Gastroesophageal sphincter (tissue), 4 donors: ENCODE results near the gene MYBPH. TPM values are rescaled to one million over a fixed set of nuclear protein-coding genes. Genes with fewer than 3 reads are reported as not detected.

Experiments used
- ATAC-seq: fragments of 150-250 bp; one replicate; pipeline ENCODE4 v1.9.1; 2016; ENCODE audit warnings: mild to moderate bottlenecking, moderate library complexity
- H3K27ac ChIP-seq, 4 donors: fragments of 200-600 bp; sonication (generic) in 3 of 4; 1 replicate in 3 of 4; 2 replicates in 1 of 4; pipeline ENCODE4 v1.5.1; 2016 to 2019
- H3K27me3 ChIP-seq: fragments of 200-600 bp; sonication (generic); one replicate; pipeline ENCODE4 v1.5.1; 2019
- H3K36me3 ChIP-seq, 2 donors: fragments of 200-600 bp; sonication (generic); one replicate each; pipeline ENCODE4 v1.5.1; 2019; ENCODE audit warnings: control low read depth in 1 of 2
- H3K4me1 ChIP-seq, 3 donors: fragments of 200-600 bp; sonication (generic); 1 replicate in 2 of 3; 2 replicates in 1 of 3; pipeline ENCODE4 v1.5.1; 2016 to 2019; ENCODE audit warnings: control low read depth in 2 of 3
- H3K4me3 ChIP-seq, 2 donors: fragments of 200-600 bp; sonication (generic); one replicate each; pipeline ENCODE4 v1.5.1; 2019; ENCODE audit warnings: mild to moderate bottlenecking in 1 of 2, moderate library complexity in 1 of 2
- H3K9me3 ChIP-seq, 3 donors: fragments of 200-600 bp; sonication (generic); one replicate each; pipeline ENCODE4 v1.5.1; 2017 to 2019; ENCODE audit warnings: control low read depth in 2 of 3
- EP300 ChIP-seq: sonication (generic); formaldehyde crosslinking; IDR thresholded peaks from one replicate; pipeline ENCODE4 v1.6.1; 2017; ENCODE audit warnings: antibody characterized with exemption, mild to moderate bottlenecking
- POLR2A ChIP-seq, 2 donors: fragments of 450-650 bp; IDR thresholded peaks; one replicate each; pipeline ENCODE4 v1.6.1; 2017; ENCODE audit warnings: antibody characterized with exemption in 2 of 2, mild to moderate bottlenecking in 2 of 2, moderate library complexity in 1 of 2
- POLR2AphosphoS5 ChIP-seq: sonication (generic); formaldehyde crosslinking; IDR thresholded peaks from one replicate; pipeline ENCODE4 v1.6.1; 2017; ENCODE audit warnings: antibody characterized with exemption
- WGBS, 2 donors: methylation state at CpG; one replicate each; pipeline ENCODE4 v1.1.5; 2018; ENCODE audit warnings: low coverage in 1 of 2; 5-methylcytosine and 5-hydroxymethylcytosine counted together
- total RNA-seq, 4 donors: library from RNA; depleted of rRNA; stranded (reverse); fragments of >200 nt; gene quantifications; one replicate each; pipeline ENCODE4 v1.1.0, GENCODE V29; 2016
- TF ChIP-seq, protein P1 (sequence below), 4 experiments: fragments of 200-600 bp in 2 of 4; fragments of 450-650 bp in 2 of 4; sonication (generic) in 1 of 4; IDR thresholded peaks; one replicate each; pipeline ENCODE4 v1.5.1; 2017 to 2019; ENCODE audit warnings: antibody characterized with exemption in 4 of 4, mild to moderate bottlenecking in 2 of 4, moderate library complexity in 2 of 4

Gene MYBPH
- total RNA-seq, 4 donors from 2014 or later = not detected

DNA sequence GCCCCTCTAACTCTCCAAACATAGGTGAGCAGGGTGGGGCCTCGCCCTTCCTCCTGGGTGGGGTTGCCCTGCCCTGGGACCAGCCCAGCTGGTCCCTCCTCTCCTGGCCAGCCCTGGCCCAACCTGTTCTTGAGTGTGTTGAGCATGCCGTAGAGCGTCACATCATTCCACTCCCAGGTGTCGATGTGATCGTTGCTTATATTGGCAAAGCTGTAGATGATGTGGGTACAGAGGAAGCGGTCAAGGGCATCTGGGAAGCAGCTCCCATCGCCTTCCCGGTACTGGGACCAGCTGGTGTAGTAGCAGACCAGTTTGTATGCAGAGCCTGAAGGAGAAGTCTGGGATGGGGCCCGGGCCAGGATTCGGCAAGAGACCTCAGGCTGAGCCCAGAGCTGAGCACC lies 9.4 kb upstream of the MYBPH start:
- ATAC-seq = no peak
- H3K4me1 ChIP-seq = peaks cover 0 to 15% (median 0%) of the 10 kb centered on the region in 3 donors
- H3K9me3 ChIP-seq = no peaks in the 10 kb centered on the region
- H3K27me3 ChIP-seq = no peaks in the 10 kb centered on the region
- no peak for TF ChIP-seq POLR2A (IDR thresholded peaks at IDR 0.05)
- no peak for TF ChIP-seq EP300
- TF ChIP-seq, protein P1, sequence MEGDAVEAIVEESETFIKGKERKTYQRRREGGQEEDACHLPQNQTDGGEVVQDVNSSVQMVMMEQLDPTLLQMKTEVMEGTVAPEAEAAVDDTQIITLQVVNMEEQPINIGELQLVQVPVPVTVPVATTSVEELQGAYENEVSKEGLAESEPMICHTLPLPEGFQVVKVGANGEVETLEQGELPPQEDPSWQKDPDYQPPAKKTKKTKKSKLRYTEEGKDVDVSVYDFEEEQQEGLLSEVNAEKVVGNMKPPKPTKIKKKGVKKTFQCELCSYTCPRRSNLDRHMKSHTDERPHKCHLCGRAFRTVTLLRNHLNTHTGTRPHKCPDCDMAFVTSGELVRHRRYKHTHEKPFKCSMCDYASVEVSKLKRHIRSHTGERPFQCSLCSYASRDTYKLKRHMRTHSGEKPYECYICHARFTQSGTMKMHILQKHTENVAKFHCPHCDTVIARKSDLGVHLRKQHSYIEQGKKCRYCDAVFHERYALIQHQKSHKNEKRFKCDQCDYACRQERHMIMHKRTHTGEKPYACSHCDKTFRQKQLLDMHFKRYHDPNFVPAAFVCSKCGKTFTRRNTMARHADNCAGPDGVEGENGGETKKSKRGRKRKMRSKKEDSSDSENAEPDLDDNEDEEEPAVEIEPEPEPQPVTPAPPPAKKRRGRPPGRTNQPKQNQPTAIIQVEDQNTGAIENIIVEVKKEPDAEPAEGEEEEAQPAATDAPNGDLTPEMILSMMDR (IDR thresholded peaks at IDR 0.05) = no peak
- TF ChIP-seq POLR2AphosphoS5 = no peak
- no peak overlapping the region for H3K4me3 ChIP-seq
- no peak overlapping the region for H3K27ac ChIP-seq
- H3K36me3 ChIP-seq = no peaks in the 10 kb centered on the region
- 90 to 100% methylated on average over 2 to 9 of the region's 10 CpGs for WGBS, 2 donors

DNA sequence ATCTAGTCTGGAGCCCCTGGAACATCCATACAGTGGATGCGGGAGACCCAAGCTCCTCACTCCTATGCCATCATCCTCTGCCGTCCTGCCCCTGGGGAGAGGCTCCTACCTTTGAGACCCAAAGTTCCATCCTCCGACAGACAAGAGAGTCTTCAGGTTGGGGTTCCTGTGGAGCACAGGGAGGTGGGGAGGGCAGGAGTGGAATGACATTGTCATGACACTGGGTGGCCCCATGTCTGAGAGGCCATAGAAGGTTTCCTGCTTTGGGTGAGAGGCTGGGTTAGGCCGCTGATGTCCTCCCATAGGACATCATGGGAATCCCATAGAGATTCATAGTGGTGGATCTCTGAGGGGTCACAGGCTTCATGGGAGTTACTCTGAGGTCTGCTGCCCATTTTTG lies 8.8 kb upstream of the MYBPH start:
- Histone ChIP-seq H3K9me3 (no peaks in the 10 kb centered on the region), H3K27me3 (no peaks in the 10 kb centered on the region), H3K27ac (no peak overlapping the region), H3K36me3 (no peaks in the 10 kb centered on the region), H3K4me1 (peaks cover 0 to 15% (median 0%) of the 10 kb centered on the region in 3 donors), H3K4me3 (no peak overlapping the region)
- TF ChIP-seq EP300 (no peak), POLR2AphosphoS5 (no peak), POLR2A (IDR thresholded peaks at IDR 0.05) (no peak)
- TF ChIP-seq, protein P1 (IDR thresholded peaks at IDR 0.05) = no peak
- ATAC-seq = no peak
- whole genome bisulfite sequencing, 2 donors = no CpG with 5 or more reads among the region's 4 CpGs

DNA sequence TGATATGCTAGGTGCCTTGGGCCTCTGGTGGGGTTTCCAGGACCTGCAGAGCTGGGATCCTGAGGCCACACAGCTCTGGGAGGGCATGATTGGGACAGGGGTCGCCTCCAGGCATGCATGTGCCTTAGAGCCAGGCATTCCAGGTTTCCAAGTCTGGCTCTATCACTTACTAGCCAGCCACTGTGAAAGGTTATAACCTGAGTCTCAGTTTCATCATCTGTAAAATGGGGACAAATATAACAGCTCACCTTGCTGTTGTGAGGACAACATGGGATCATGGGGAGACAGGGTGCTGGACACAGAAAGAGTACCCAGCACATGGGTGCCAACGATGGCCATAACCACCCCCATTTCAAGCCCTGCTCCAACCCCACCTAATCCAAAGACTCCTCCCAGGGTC lies 8.2 kb upstream of the MYBPH start:
- WGBS, 2 donors = 100% methylated on average over 1 of the region's 2 CpGs

DNA sequence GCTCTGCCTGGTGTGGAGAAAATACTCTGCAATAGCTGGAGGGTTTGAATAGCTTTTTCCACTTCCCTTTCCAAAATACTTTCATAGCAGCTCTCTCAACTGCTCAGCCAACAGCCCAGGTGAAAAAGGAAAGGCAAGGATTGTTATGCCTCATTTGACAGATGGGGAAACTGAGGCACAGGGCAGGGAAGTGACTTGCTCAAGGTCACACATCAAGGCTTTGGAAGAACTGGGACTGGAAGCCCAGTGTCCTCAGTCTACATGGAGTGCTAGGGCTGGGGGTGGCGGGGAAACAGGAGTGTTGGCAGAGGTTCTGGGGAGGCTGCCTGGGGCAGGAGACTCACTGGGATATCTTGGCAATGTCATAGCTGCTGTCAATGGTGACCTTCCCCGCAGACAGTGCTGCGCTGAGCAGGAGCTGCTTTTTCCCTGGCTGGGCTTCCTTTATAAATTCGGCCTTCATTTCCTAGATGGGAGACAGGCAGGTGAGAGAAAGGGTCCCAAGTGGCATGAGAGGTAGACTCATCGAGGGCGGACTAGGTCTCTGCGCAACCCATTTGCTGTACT lies 6.8 kb upstream of the MYBPH start:
- peaks cover 0 to 10% (median 0%) of the 10 kb centered on the region in 3 donors for H3K4me1 ChIP-seq
- no peak overlapping the region for H3K4me3 ChIP-seq
- H3K36me3 ChIP-seq = no peaks in the 10 kb centered on the region
- 87 to 90% methylated on average over 5 to 6 of the region's 7 CpGs for WGBS, 2 donors
- no peak for ATAC-seq
- no peak for TF ChIP-seq POLR2AphosphoS5
- TF ChIP-seq, protein P1 (IDR thresholded peaks at IDR 0.05) = no peak
- TF ChIP-seq EP300 = no peak
- TF ChIP-seq POLR2A (IDR thresholded peaks at IDR 0.05) = no peak
- H3K27ac ChIP-seq = no peak overlapping the region
- no peaks in the 10 kb centered on the region for H3K27me3 ChIP-seq
- no peaks in the 10 kb centered on the region for H3K9me3 ChIP-seq

More for the DNA sequence above, 8.2 kb upstream of the MYBPH start:
- Histone ChIP-seq H3K4me1 (peaks cover 0 to 15% (median 0%) of the 10 kb centered on the region in 3 donors), H3K4me3 (no peak overlapping the region), H3K27ac (no peak overlapping the region), H3K9me3 (no peaks in the 10 kb centered on the region), H3K36me3 (no peaks in the 10 kb centered on the region), H3K27me3 (no peaks in the 10 kb centered on the region)
- no peak for TF ChIP-seq POLR2A (IDR thresholded peaks at IDR 0.05)
- TF ChIP-seq EP300 = no peak
- no peak for TF ChIP-seq POLR2AphosphoS5
- TF ChIP-seq, protein P1 (IDR thresholded peaks at IDR 0.05) = no peak
- no peak for ATAC-seq

DNA sequence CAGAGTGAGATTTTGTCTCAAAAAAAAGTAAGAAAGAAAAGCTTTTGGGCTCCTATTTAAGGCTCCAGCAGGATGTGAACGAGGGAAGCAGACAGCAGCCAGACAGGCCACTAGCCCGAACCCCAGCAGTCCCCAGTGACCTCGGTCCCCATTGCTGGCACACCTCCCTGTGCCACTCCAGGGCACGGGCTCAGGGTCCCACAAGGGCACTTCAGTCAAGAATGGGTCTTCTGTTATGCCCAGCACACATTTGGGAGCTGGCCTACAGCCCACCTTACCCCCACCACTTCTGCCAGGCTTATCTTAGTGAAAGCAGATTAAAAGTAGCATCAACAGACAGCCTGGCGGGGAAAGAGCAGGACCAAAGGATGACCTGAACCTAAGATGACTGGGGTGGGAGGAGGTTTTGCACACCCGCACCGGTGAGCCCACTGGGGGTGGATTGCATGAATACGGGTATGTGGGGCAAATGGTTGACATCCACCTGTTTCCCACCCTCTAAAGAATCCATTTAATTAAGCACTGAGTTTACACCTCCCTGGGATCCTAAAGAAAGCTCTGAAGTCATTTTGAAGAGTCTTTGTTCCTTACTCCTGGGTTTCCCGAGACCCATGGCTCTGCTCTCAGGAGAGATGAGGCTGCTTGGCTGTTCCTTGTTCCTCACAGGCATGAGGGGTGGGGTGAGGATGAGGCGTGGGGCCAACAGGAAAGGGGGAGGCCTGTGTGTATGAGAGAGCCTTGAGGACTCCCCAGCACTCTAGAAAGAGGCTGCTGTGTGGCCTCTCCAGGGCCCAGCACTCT lies 6.2 kb upstream of the MYBPH start:
- 92 to 100% methylated on average over 1 to 4 of the region's 10 CpGs for WGBS, 2 donors
- no peak overlapping the region for H3K27ac ChIP-seq
- no peaks in the 10 kb centered on the region for H3K36me3 ChIP-seq
- TF ChIP-seq EP300 (no peak), POLR2AphosphoS5 (no peak), POLR2A (IDR thresholded peaks at IDR 0.05) (no peak)
- TF ChIP-seq, protein P1 (IDR thresholded peaks at IDR 0.05) = no peak
- no peaks in the 10 kb centered on the region for H3K9me3 ChIP-seq
- no peak overlapping the region for H3K4me3 ChIP-seq
- H3K27me3 ChIP-seq = no peaks in the 10 kb centered on the region
- H3K4me1 ChIP-seq = peaks cover 0 to 4% (median 0%) of the 10 kb centered on the region in 3 donors
- ATAC-seq = no peak
